Stimulated activated CD4-positive, alpha-beta T cell treated with anti-CD3 and anti-CD28 coated beads, Interleukin-4, amount 100 ng/mL, for 48 hours (primary cell): Measurements from ENCODE around the gene TRERF1.

Experiments used
- DNase-seq, 2 donors: peaks; one replicate each; pipeline ENCODE4 v3.0.0-alpha.2; 2020; ENCODE audit warnings: low read depth in 2 of 2

The TRERF1 gene

DNA sequence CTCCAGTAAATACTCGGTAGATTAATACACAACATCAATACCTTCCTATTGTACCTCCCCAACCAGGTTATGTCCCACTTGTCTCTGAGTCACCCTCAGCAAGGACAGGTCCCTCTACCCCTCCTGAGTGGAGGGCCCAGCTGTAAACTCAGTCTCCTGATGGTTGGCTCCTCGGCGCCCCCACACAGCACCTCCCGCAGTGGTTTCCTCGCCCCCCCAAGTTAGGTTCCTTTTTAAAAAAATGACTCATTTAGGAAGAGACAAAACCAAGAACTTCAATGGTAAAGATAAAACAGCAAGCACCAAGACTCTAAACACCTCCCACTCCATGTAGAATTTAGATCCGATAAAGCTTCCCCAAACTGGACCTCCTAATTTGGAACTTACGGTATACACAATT lies 83.5 kb downstream of the TRERF1 start:
- DNase-seq: peak; percentile 37 to 65

DNA sequence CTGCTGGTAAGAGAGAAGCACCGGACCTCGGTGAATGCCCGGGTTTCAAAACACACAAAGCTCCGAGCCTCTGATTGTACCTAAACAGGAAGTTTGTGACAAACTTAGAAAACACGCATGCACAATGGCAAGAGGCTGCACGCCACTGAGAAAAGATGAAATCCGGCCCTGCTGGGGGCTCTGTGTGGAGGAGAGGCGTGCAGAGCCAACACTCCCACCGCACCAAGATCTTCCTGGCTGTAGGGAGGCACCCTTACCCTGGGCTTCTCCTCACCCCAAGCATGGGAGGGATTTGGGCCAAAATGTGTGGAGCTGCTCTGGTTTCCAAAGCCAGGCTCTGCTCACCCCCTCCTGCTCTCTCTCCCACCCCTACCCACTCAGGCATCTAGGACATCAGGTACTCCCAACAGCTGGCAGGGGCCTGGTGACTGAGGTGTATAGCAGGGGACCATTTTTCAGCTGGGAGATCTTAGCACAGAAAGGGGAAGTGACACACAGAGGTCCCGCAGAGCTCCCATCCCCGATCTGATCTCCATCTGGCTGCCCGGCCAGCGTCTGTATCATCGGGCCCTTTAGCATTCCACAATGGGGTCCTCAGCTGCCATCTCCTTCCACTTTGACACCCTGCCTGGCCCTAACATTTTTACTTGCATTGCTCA lies 84.2 kb downstream of the TRERF1 start:
- DNase-seq: no peak

DNA sequence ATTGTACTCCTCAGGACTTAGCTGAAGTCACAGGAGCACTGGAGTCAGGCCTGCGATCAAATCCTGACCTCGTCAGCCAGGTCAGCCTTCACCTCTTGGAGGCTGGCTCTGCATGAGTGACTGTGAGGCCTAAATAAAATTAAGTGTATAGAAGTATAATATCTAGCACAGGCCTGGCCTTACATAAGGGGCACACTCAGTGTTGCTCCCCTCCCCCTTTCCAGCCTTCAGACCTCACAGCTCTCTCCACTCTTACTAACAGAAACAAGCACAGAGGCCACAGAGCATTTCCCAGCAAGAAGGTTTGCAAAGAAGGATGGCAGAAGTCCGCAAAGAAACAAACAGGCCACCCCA lies 84.8 kb downstream of the TRERF1 start:
- DNase-seq: no peak

DNA sequence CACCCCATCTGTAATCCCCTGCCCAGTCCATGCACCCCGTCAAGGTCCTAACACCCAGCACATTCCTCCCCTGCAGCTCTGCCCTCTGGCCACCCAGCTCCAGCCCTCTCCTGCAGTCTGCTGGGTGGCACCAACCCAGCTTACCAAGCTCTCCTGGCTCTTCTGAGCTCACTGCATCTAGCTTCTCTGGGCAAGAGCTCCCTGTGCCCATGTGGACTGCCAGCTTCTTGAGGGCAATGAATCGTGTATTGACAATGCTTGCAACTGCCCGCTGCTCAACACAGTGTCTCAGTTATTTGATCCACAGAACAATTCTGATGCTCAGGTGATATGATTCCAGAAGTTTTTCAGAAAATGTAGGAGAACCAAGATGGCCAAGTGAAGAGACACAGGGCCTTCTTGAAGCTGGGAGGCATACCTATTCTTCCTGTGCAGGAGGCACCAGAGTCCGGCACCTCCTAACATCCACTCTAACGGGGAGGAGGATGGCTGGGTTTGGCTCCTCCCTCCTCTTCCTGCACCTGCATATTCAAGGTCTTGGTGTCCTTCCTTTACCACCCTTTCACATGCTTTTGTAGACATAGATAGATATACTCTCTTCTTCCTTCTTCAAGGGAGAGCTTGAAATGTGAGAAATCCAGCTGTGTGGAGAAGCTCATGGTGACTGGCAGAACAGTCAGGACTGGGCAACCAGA lies 85.6 kb downstream of the TRERF1 start:
- DNase-seq: no peak

DNA sequence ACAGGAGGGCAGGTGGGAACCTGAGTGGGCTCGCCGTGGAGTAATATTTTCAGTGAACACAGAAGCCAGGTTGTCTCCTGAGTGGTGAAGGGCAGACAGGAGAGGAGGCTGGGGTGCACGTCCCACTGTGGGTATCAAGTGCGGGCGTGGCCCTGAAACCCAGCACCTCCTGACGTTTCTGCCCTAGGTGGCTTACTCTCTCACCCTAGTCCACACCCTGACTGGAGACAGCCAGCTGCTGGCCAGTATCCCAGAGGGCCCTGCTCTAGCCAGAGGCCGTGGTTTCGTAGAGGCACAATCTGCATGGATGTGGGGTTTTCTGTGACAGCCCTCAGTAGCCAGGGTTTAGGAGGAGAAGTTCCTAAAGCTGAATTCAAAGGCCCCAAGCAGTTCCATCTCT lies 86.7 kb downstream of the TRERF1 start:
- no peak for DNase-seq

DNA sequence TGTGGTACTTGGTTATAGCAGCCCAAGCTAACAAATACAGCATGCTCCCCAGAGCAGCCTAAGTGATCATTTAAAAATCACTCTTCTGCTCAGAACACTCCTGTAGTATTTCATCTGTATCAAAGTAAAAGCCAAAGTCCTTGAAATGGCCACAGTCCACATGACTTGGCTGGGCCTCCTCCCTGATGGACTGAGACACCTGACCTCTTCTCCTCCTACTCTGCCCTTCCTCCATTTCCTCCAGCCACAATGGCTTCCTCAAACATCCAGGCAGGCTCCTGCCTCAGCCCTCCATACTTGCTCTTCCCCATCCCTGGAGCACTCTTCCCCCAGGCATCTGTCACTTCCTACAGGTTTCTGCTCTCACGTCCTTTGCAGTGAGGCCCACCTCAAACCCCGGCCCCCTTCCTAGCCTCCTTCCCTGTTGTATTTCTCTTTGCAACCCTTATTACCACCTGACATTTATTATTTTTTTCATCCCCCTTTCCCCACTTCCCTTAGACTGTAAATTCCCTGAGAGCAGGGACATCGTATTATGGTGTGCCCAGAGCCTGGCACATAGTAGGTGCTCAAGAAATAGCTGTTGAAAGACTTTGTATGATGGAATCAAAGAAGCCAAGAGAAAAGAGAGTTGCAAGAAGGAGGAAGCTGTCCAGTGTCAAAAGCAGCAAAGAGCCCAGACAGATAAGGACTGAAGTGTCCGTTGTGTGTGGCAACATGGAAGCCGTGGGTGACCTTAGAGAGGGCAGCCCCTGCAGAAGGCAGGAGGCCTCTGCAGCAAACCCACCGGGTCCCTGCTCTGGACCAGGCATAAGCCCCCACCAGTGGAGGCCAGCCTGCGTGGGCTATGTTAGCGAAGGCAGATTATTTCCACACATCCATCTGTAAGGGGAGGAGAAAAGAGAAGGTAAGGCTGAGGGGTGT lies 87.5 kb downstream of the TRERF1 start:
- DNase-seq: no peak

DNA sequence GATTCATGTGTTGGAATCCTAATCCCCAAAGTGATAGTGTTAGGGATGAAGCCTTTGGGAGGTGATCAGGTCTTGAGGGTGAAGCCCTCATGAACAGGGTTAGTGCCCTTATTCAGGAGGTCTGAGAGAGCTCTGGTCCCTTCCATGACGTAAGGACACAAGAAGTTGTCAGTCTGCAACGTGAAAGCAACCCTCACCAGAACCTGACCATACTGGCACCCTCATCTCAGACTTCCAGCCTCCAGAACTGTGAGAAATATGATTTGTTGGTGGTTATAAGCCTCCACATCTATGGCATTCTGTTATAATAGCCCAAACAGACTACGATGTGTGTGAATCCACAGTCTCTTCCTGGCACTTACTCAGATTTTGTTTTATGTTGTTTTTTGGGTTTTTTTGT lies 90.7 kb downstream of the TRERF1 start:
- DNase-seq: no peak

DNA sequence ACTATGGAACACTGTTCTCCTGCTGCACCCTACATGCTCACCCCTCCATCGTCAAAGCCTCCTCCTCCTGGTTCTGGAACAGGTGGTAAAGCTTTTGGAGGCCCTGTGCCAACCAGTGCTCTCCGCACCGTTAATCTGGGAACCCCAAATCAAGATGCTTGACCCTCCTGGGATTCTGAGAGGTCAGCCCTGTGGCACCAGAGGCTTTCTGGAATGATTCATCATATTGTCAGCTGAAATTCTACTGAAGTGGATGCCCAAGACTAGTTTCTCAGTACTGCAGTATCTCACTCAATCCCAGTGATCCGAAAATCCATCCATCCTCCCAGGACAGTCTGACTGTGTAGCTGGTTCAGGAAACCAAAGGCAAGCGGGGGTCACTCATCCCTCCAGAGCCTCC lies 92.7 kb downstream of the TRERF1 start:
- DNase-seq: no peak

DNA sequence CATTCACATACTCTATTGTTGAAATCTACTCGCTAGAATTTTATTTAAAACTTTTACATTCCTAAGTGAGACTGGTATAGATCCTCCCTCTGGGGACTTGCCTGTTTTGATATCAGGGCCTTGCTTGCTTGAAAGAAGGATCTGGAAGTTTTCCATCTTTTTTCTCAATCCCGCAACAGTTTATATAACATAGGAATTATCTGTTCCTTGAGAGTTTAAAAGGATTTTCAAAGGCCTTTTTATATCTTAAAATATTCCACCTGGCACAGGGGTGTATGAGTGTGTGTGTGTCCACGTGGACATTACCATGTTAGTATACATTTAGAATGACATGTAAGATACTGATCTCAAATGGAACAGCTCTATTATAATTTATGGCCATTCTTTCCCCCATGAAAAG lies 96.3 kb downstream of the TRERF1 start:
- no peak for DNase-seq

DNA sequence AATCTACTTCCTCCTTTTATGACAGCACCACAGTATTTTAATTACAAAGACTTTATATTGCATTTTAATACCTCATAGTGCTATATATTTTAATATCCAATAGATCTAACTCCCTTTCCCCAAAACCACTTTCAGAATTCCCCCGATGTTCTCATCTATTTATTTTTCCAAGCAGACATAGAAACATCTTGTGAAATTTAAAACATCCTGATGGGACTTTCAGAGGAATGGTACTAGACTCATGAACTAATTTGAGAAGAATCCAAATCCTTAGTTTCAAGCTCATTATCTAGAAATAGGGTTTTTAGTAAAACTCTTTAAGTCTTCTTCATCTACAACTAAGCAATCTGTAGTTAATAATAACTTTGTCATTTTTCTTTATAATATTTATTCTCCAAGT lies 97.0 kb downstream of the TRERF1 start:
- no peak for DNase-seq

DNA sequence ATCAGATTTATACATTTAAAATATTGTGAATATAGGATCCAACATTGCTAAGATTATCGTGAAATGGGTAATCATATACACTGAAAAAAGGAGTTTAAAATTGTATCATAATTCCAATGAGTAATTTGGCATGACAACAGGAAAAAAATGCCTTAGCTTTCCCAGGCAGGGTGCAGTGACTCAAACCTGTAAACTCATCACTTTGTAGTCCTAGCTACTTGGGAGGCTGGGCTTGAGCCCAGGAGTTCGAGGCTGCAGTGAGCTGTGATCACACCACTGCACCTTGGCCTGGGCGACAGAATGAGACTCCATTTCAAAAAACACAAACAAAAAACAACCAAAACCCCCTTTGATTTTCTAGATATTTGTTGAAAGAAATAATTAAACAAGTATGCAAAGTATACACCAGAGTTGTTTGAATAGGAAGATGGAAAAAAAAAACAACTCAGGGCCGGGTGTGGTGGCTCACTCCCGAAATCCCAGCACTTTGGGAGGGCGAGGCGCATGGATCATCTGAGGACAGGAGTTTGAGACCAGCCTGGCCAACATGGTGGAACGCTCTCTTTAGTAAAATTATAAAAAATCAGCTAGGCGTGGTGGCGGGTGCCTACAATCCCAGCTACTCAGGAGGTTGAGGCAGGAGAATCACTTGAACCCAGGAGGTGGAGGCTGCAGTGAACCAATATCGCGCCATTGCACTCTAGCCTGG lies 98.7 kb downstream of the TRERF1 start:
- DNase-seq: no peak

DNA sequence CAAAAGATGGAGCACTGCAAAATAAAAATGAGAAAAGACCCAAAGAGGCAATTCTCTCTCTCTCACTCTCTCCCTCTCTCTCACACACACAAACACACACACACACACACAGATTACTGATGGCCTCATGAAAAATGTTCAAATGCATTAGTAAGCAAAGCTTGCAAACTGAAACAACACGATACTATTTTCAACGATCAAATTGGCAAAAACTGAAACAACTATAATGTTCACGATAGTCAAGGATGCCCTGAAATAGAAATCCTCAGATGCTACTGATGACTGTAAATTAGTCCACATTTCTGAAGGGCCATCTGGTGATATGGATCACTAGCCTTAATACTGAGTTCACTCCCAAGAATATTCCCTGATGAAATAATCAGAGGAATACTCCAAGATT lies 100.8 kb downstream of the TRERF1 start:
- no peak for DNase-seq

DNA sequence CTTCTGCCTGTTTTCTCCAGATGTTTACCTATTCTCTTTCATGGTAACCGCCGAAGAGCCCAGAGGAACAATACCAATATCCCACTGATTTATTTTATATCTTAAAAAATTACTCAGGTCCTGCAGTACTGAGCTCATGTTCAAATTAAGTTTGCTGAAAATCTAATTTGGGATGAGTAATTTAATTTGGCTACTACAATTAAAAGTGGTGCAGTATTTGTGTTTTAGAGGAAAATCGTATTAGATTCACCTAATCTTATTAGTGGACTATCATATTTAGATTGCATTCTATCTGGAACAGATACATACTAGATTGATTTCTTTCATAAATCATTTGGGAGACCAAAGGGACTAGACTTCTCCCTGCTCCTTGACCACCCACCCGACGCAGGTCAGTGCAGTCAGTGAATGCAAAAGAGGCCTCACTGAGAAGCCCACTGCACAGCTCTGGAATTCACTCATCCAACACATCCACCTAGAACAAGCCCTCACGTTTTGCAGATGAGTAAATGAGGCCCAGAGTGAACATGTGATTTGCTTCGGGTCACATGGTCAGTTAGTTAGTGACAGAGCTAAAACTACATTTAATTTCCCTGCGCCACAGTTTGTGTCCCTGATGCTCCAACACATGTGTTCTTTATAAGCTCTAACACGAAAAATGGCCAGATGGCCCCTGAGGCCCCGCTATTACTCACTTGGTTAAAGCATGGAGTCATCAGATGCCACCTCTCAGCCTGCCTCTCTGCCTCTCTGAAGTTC lies 101.8 kb downstream of the TRERF1 start:
- no peak for DNase-seq

DNA sequence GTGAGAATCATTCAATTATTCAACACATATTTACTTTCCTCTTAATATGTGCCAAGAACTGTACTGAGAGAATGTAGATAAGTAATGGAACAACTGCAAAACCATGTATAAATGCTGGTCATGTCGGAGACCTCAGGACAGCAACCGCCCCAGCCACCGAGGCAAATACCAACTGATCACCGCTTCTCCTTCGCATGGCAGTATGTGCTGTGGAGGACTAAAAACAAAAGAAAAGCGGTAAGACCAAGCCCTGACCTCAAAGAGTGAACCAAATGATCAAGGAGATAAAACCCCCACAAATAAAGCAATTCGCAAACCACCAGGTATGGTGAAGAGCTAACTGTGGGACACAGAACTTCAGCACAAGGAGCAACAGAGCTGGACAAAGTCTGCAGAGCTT lies 104.3 kb downstream of the TRERF1 start:
- no peak for DNase-seq

DNA sequence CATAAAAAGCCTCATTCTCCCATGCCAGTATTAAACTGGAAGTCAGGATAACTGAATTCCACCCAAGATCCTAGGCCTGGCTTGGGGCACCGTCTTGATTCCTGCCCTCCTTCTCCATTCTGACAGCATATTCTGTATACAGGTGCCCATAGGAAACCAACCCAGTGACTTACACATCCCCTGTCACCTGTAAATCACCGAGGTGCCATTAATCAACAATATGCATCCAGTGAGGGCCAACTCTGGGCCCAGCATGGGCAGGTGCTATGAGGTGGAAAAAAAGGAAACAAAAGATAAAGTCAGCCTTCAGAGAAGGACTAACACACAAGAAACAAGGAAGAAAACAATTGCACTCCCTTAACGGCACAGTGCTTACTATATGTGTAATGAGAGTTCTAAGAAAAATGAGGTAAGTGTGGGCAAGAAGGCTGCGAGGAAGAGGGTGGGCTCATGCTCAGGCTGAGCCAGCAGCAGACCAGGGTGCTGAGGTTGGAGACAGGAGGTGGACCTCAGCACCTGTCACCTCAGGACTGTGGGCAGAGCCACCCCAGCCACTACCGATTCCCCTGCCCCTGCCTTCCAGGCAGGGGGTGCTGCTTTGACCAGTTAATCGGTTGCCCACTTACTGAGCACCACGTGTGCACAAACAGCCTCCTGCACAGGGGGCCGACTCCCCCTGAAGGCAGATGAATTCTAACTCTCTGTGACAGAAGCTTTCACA lies 105.9 kb downstream of the TRERF1 start:
- DNase-seq: no peak

DNA sequence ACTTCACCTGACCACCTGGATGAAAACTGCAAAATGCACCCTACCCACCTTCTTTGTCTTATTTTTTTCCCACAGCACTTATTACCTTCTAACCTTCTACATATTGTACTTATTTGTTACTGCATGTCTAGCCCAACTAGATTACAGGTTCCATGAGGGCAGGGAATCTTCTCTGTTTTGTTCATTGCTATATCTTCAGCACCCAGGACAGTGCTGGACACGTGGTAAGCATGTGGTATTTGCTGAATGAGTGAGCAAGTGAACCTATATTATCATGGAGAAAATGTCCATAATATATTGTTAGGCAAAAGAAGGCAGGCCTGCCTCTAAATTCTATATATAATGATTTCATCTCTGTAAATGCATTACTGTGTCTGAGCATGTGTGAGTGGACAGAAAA lies 107.0 kb downstream of the TRERF1 start:
- no peak for DNase-seq

DNA sequence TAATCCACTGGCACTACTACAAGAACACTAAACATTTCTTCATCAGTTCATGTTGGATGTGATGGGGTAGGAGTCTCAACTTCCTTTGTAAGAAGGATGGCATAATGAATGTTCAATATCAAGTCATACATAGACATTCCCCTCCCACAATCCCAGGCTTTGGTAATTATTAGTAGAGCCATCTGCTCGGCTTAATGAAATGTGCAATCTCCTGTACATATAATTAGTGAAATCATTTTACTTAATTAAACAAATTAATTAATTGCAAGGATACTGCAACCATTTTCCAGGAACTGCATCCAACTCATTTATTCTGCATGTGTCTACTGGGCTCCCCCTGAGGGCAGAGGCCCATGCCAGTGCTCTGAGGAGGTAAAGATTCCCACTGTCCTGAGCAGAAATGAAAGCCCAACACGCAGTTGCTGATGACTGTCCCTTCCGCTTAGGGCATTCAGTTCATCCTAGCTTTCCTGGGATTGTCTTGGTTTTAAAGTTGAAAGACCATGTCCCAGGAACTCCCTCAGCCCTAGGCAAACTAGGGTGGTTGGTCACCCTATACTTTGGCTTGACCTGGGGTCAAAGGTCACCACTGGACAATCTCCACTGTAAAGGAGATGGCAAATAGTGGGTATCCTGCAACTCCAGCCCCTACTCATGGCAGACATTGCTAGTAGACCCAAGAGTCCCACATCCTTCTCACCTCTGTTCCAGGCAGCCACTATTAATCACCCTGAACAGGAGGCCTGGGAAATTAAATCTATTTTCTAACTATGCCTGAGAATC lies 109.8 kb downstream of the TRERF1 start:
- DNase-seq: no peak

DNA sequence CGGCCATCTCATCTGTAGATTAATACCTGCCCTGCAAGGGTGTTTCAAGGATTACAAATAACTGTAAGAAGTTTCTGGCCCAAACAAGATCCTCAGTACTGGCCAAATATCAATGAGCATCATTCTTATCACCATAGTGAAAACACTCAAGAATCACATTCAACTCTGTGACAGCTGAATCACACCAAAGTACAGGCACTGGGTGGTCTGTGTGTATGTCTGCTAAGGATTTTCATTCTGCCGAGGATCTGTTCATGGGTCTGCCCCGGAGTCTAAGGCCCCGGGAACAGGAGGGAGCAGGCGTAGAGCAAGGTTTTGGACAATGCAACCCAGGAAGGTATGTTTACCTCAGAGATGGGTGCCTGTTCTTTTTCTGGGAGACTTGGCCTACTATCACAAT lies 110.5 kb downstream of the TRERF1 start:
- DNase-seq: no peak

DNA sequence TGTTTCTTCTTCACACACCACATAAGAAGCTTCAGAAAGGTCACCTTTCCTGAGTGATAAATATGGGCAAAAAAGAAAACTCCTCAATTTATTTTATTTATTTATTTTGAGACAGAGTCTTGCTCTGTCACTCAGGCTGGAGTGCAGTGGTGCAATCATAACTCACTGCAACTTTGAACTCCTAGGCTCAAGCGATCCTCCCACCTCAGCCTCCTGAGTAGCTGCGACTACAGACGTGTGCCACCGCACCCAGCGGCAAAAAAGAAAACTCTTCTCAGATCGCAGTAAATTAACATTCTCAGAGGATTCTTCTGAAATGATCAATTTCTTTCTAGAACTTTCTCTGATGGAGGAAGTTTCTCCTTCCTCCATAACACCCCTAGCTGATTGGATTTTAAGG lies 111.2 kb downstream of the TRERF1 start:
- DNase-seq: no peak

DNA sequence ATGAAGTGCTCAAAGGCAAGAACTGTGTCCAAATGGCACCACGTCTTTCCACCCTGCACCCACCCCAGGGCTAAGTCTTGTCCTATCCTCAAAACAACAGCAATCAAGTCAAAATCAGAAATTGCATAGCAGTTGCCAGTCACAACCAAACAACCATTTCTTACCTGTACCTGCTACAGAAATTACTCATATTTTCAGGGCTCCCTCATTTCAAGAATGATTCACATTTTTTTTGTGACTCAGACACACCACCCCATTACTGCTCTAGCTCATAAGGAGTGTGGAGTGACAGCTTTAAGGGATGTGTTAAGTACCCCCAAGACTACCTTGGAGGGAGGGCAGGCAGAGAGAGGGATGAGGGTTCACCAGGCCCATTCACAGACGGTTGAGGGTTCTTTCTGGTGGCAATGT lies 111.7 kb downstream of the TRERF1 start:
- DNase-seq: peak; percentile 42
